Measurements from ENCODE around the gene OLA1.

OLA1 gene

DNA sequence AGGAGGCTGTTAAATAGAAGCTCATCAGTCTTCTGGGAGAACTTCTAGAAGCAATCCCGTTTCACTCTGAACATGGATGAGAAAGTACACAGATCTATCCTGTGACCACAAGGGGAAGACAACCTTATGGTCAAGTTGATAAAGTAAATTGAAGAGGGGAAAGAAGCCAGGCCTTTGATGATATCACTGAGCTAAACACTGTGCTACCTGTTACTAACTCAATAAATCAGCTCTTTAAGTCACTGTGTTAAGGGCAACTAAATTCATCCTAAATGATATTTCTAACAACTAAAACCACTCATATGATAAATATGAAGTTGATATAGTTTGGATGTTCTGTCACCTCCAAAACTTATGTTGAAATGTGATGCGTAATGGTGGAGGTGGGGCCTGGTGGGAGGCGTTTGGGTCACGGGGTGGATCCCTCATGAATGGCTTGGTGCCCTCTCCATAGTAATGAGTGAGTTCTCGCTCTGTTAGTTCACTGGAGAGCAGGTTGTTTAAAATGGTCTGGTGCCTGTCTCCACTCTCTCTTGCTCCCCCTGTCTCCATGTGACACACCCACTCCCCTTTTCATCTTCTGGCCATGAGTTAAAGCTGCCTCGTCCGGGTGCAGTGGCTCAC lies 23.6 kb downstream of the OLA1 start:
- DNase-seq: no peak

DNA sequence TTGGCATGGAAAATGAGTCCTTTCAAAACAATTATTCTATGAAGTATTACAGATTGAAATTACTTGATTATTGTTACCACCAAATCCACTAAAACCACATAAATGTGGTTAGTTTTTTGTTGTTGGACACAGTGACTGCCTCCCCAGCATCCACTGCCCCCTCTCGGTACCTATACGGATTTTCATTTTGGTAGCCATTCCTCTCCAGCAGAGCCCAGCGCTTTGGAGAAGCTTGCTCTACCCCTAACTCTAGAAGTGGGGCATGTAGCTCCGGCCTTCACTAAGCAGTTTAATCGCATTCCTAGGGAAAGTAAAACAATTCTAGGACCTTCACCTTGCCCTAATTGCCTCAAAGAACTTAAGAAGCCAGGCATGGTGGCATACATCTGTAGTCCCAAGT lies 24.2 kb downstream of the OLA1 start:
- DNase-seq: no peak

DNA sequence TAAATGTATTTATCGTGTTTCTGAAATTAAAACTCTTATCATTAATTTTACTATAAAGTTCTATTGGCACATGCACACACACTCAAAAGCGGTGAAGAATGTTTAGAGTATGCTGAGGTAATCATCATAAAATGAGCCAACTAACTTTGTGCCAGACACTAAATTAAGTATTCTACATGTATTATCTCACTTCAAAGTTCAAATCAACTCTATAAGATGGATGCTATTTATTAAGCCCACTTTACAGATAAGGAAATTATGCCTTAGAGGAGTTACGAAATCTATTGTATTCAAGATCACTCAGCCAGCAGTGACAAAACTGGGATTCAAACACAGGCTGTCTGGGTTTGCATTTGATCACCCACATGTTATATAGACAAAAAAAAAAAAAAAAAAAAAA lies 24.9 kb downstream of the OLA1 start:
- no peak for DNase-seq

DNA sequence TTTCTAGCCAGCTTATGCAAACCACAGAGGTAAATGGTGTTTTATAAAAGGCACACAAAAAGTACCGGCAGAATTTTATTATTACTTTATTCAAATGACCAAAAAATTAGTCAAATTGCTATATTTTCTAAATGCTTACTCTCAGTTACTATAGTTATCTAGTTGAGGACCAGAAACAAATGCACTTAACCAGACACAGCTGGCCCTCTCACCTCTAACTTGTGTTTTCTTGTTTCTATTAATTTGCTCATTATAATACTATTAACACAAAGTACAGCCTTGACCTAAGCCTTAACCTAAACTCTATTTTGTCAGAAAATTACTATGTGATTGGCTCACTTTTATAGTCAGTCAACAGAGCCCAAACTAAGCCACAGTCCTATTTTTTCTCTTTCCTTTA lies 26.2 kb downstream of the OLA1 start:
- DNase-seq: no peak

GRCh38 chr2:174219321-174219720 lies 29.0 kb downstream of the OLA1 start:
- no peak for DNase-seq

DNA sequence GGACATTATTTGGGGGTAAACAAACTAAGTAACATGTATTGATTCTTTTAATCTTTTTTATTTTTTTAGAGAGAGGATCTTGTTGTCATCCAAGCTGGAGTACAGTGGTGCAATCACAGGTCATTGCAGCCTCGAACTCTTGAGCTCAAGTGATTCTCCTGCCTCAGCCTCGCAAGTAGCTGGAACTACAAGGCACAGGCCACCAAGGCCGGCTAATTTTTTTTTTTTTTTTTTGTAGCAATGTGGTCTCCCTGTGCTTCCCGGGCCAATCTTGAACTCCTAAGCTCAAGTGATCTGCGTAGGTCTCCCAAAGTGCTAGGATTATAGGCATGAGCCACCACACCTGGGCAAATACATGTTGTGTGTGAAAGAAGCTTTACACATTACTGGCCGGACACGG lies 29.6 kb downstream of the OLA1 start:
- no peak for DNase-seq

DNA sequence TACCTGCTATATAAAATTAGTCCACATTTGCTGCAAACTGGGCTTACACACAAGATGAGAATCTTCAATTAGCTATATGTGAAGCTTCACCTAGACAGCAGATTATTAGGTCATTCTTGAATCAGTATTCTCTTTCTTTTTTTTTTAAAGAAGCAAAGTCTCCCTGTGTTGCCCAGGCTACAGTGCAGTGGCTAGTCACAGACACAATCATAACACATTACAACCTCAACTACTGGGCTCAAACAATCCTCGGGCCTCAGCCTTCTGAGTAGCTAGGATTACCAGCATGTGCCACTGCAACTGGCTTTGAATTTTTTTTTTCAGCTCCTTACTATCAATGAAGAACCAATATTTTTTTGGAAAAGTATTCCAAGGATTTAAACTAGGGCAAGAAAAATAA lies 30.5 kb downstream of the OLA1 start:
- no peak for DNase-seq

GRCh38 chr2:174211954-174212353 lies 36.4 kb downstream of the OLA1 start:
- no peak for DNase-seq

GRCh38 chr2:174210862-174211261 lies 37.5 kb downstream of the OLA1 start:
- no peak for DNase-seq

DNA sequence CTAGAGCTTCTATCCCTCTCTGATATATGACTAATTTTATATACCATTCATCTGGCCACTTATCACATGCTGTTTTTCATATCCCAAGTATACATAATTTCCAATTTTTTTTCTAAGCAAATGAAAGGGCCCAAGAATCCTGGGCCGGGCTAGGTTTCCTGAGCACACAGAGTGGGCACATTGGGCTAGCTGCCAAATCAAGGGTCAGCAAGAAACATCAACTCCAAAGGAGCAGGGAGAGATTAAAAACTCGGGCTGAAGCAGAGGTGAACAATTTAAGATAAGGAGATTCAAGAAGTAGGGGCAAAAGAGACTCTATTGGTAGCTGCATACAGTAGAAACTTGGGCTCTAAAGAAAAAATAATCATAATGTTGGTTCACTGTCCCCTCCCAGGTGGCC lies 39.0 kb downstream of the OLA1 start:
- no peak for DNase-seq

GRCh38 chr2:174208026-174208425 lies 40.3 kb downstream of the OLA1 start:
- no peak for DNase-seq

- DNase-seq: no peak
Observed at GRCh38 chr2:174205562-174205961, 42.8 kb downstream of the OLA1 start.

DNA sequence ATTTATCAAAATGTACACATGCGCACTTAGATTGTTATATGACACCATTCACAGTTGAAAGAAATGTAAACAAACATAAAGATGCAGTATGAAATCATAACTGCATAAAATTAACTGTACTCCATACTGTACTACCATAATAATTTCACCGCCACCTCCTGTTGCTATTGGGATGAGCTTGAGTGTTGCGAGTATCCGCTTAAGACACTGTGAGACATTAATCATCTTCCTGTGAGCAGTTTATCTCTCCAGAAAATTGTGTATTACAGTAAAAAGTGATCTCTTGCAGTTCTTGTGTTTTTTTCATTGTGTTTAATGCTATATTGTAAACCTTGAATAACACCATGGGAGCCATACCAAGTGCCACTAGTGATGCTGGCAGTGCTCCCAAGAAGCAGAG lies 46.1 kb downstream of the OLA1 start:
- DNase-seq: no peak

DNA sequence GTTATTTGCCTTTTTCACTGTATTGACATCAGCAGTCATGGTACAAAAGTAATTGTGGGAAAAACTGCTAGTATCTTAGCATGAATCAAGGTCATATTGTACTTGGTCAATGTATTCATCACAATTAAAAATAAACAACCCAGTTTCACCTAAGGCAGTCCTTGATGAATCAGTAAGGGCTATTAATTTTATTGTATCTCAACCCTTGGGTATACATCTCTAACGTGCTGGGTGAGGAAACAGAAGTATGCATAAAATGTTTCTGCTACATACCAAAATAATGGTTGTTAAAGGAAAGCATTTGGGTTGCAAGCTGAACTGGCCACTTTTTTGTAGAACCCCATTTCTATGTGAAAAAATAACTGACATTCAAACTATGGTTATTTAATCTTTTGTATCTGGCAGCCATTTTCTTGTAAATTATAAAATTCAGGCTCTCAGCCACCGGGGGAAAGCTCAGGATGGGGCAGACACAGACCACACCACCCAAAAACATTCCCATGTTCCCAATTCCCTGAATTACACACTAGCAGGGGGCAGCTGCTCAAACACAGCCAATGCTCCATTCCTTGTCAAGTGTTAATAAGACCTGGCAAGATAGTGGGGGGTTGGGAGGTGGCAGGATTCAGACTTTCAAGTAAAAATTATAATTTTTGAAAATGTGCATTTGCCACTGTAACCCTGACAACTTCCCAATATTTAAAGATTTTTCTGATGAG lies 49.3 kb downstream of the OLA1 start:
- DNase-seq: no peak

GRCh38 chr2:174195253-174195652 lies 53.1 kb downstream of the OLA1 start:
- DNase-seq: no peak

GRCh38 chr2:174193737-174194136 lies 54.6 kb downstream of the OLA1 start:
- no peak for DNase-seq

GRCh38 chr2:174192664-174193063 lies 55.7 kb downstream of the OLA1 start:
- no peak for DNase-seq

DNA sequence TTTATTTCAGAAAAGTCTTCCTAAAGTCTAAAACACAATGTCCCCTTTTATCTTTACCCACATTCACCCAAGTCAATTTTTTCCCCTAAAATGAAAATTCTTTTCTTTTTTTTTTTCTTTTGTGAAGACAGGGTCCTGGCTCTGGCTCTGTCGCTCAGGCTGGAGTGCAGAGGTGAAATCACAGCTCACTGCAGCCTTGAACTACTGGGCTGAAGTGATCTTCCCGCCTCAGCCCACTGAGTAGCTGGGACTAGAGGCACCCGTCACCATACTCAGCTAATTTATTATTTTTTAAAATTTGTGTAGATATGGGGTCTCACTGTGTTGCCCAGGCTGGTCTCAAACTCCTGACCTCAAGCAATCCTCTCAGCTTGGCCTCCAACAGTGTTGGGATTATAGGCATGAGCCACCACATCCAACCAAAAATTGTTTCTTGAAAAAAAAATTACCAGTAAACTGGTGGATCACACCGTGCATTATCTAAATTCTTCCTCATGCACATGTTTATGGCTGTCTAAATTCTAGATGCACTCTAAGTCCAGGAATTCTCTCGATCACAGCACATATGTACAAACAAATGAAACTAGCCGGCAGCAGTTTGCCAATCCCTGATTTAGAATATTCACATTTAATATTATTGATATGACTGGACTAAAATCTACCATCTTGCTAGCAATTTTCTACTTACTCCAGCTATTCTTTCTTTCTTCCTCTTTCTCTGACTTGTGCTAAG lies 56.8 kb downstream of the OLA1 start:
- DNase-seq: no peak

GRCh38 chr2:174184915-174185314 lies 63.4 kb downstream of the OLA1 start:
- DNase-seq: no peak

GRCh38 chr2:174184504-174184903 lies 63.8 kb downstream of the OLA1 start:
- DNase-seq: no peak

GRCh38 chr2:174183076-174183475 lies 65.3 kb downstream of the OLA1 start:
- no peak for DNase-seq

DNA sequence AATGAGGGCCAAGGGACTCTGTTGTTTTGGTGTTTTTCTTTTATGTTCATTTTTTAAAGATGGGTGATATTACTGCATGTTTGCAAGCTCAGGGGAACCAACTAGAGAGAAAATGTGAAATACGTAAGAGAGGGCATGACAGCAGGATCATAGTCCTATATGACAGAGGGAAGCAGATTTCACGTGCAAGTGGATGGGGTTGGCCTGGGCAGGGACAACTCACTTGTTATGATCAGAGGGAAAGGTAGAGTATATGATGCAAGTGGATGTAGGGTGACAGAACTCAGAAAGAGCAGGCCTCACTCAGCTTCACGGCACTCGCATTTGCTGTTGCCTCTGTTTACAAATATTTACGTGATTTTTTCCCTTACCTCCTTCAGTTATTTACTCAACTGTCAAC lies 67.0 kb downstream of the OLA1 start:
- DNase-seq: no peak

GRCh38 chr2:174180726-174181236 lies 67.6 kb downstream of the OLA1 start:
- DNase-seq: no peak
